Endothelial cell of umbilical vein (primary cell): ENCODE measurements around the gene LGALS12. TPM values are rescaled to one million over a fixed set of nuclear protein-coding genes. Genes with fewer than 3 reads are reported as not detected.
A peak's percentile ranks its signal among the peaks of the same experiment; 100 is the strongest.
"Not testable (repeated sequence)": the region's sequence is repeated elsewhere in the genome, so short reads cannot be mapped to it uniquely, and the experiment has no call there.

Experiments used
- BruUV-seq: library from RNA; stranded (reverse); fragments of 400-500 nt; replicated peaks from 2 replicates; lab custom pipeline; 2021; lab: Mats Ljungman, UMichigan
- CTCF ChIA-PET: fragments of 300-600, 350-600 bp; sonication (Branson Sonifier 250); formaldehyde crosslinking; loops from one replicate; lab custom pipeline; 2021; ENCODE audit warnings: antibody characterized with exemption, inconsistent platforms; lab: Charles Lee
- POLR2A ChIA-PET: fragments of 300-600, 350-600 bp; sonication (Branson Sonifier 250); formaldehyde crosslinking; loops from one replicate; lab custom pipeline; 2021; ENCODE audit warnings: antibody characterized with exemption, inconsistent platforms; lab: Charles Lee
- DNase-seq: peaks from one replicate; pipeline ENCODE4 v3.0.0-alpha.2; 2011; ENCODE audit warnings: low read depth, low spot score
- FAIRE-seq: peaks from 2 replicates; lab custom pipeline; 2011; peaks lifted over from hg19 to GRCh38; lab: Jason Lieb, UNC
- H2AFZ ChIP-seq: 2 replicates; pipeline ENCODE4 v1.6.0; 2012; ENCODE audit warnings: low read depth, low read length, control low read depth, inconsistent platforms
- H3K27ac ChIP-seq: 2 replicates; pipeline ENCODE4 v1.5.1; 2011; ENCODE audit warnings: low read depth, mild to moderate bottlenecking, control low read depth, low read length, moderate library complexity; ENCODE audit not compliant: insufficient read depth
- H3K27me3 ChIP-seq, 2 experiments: 2 replicates each; pipeline versions ENCODE4 v1.6.0 to v1.6.1; 2011; ENCODE audit warnings: low read length in 2 of 2, mixed read lengths in 1 of 2; ENCODE audit not compliant: control insufficient read depth in 2 of 2, insufficient read depth in 2 of 2
- H3K36me3 ChIP-seq, 2 experiments: 2 replicates in 1 of 2; 3 replicates in 1 of 2; pipeline ENCODE4 v1.5.1; 2011; ENCODE audit warnings: low read length in 2 of 2, mild to moderate bottlenecking in 1 of 2, moderate library complexity in 1 of 2; ENCODE audit not compliant: control insufficient read depth in 2 of 2, insufficient read depth in 2 of 2; ENCODE audit errors: extremely low read depth in 1 of 2
- H3K4me1 ChIP-seq: 3 replicates; pipeline ENCODE4 v1.5.1; 2011; ENCODE audit warnings: mild to moderate bottlenecking, low read length; ENCODE audit not compliant: control insufficient read depth, insufficient read depth; ENCODE audit errors: extremely low read depth
- H3K4me2 ChIP-seq: 2 replicates; pipeline ENCODE4 v1.6.1; 2011; ENCODE audit warnings: low read length, control low read depth, mixed read lengths; ENCODE audit not compliant: insufficient read depth
- H3K4me3 ChIP-seq, 3 experiments: fragments of 200-600 bp in 1 of 3; sonication (generic), shearing (Covaris generic) in 1 of 3; replicated peaks in 1 of 3; 2 replicates each; pipeline ENCODE4 v1.5.1; 2011 to 2016; ENCODE audit warnings: control low read depth in 3 of 3, low read length in 3 of 3, mild to moderate bottlenecking in 2 of 3, inconsistent platforms in 1 of 3, low read depth in 1 of 3, moderate library complexity in 1 of 3; ENCODE audit not compliant: insufficient read depth in 1 of 3
- H3K79me2 ChIP-seq: 2 replicates; pipeline ENCODE4 v1.6.0; 2012; ENCODE audit warnings: low read length, inconsistent platforms; ENCODE audit not compliant: control insufficient read depth, insufficient read depth
- H3K9ac ChIP-seq: replicated peaks from 2 replicates; pipeline ENCODE3; 2011; ENCODE audit warnings: low read length, control low read depth; ENCODE audit not compliant: insufficient read depth; ENCODE audit errors: extremely low read depth
- H3K9me1 ChIP-seq: replicated peaks from 3 replicates; pipeline ENCODE4 v1.6.0; 2011; ENCODE audit warnings: mild to moderate bottlenecking, low read length; ENCODE audit not compliant: control insufficient read depth, insufficient read depth; ENCODE audit errors: extremely low read depth
- H3K9me3 ChIP-seq: replicated peaks from 2 replicates; pipeline ENCODE4 v1.5.1; 2012; ENCODE audit warnings: low read length, inconsistent platforms; ENCODE audit not compliant: control insufficient read depth, insufficient read depth
- H4K20me1 ChIP-seq: replicated peaks from 2 replicates; pipeline ENCODE3; 2011; ENCODE audit warnings: mild to moderate bottlenecking, low read length; ENCODE audit not compliant: control insufficient read depth, insufficient read depth; ENCODE audit errors: extremely low read depth
- EZH2 ChIP-seq: IDR thresholded peaks from 2 replicates; pipeline ENCODE4 v1.6.1; 2012; ENCODE audit warnings: borderline replicate concordance, low read depth, mild to moderate bottlenecking, moderate library complexity, low read length, inconsistent platforms; ENCODE audit not compliant: severe bottlenecking
- FOS ChIP-seq: IDR thresholded peaks from 2 replicates; pipeline ENCODE4 v1.6.1; 2011; ENCODE audit warnings: mild to moderate bottlenecking, low read length, moderate library complexity, borderline replicate concordance; ENCODE audit not compliant: insufficient read depth
- GATA2 ChIP-seq: IDR thresholded peaks from 2 replicates; pipeline ENCODE4 v1.7.0; 2011; ENCODE audit warnings: low read depth, mild to moderate bottlenecking, moderate library complexity, mixed read lengths, low read length; ENCODE audit not compliant: insufficient read length, insufficient read depth
- JUN ChIP-seq: IDR thresholded peaks from 2 replicates; pipeline ENCODE4 v1.6.1; 2011; ENCODE audit warnings: borderline replicate concordance, low read depth; ENCODE audit not compliant: insufficient read length, insufficient read depth
- MYC ChIP-seq: IDR thresholded peaks from one replicate; pipeline ENCODE4 v1.6.1; 2011; ENCODE audit warnings: mild to moderate bottlenecking, low read depth, low read length
- POLR2A ChIP-seq: IDR thresholded peaks from 2 replicates; pipeline ENCODE4 v1.6.1; 2012; ENCODE audit warnings: low read depth, mild to moderate bottlenecking, control low read depth, low read length
- POLR2AphosphoS5 ChIP-seq: IDR thresholded peaks from 2 replicates; pipeline ENCODE4 v1.6.1; 2012; ENCODE audit warnings: low read depth, mild to moderate bottlenecking, control low read depth, low read length, moderate library complexity; ENCODE audit not compliant: insufficient read depth
- dilution Hi-C: fragments of 300-500 bp; cut with MboI; formaldehyde crosslinking; loops from one replicate; pipeline ENCODE4 v1.15.0; 2019; ENCODE audit warnings: low sequenced_read_pairs; ENCODE audit not compliant: extremely low pct_ligation_motif_present
- intact Hi-C: fragments of 100-400 bp; cut with micrococcal nuclease; formaldehyde crosslinking; loops from one replicate; pipeline ENCODE4 v1.10.0; 2022
- polyA plus RNA-seq, 4 experiments: library from polyadenylated mRNA; depleted of rRNA in 3 of 4; stranded (reverse) in 3 of 4; unstranded in 1 of 4; fragments of >200 nt; gene quantifications; 2 replicates each; pipeline versions ENCODE4 v1.2.1 to v1.2.3, GENCODE V29; 2011 to 2012; ENCODE audit warnings: missing spikeins in 1 of 4
- total RNA-seq: library from RNA; stranded (reverse); gene quantifications from 2 replicates; pipeline ENCODE4 v1.2.3, GENCODE V29; 2021
- TF ChIP-seq, protein P1 (sequence below): IDR thresholded peaks from 2 replicates; pipeline ENCODE4 v1.6.1; 2011; ENCODE audit not compliant: insufficient read depth, insufficient read length
- TF ChIP-seq, protein P2 (sequence below), 2 donors: IDR thresholded peaks; 1 replicate in 1 of 2; 2 replicates in 1 of 2; pipeline ENCODE4 v1.5.1; 2011; ENCODE audit warnings: low read length in 2 of 2, mild to moderate bottlenecking in 2 of 2, moderate library complexity in 2 of 2, control low read depth in 1 of 2, inconsistent platforms in 1 of 2, low read depth in 1 of 2; ENCODE audit not compliant: insufficient read depth in 1 of 2; ENCODE audit errors: extremely low read depth in 1 of 2

The LGALS12 gene
- total and polyA plus RNA-seq, 2 donors (not counting 3 experiments of a cell fraction or from before 2014, with no cell fraction given) = not detected

DNA sequence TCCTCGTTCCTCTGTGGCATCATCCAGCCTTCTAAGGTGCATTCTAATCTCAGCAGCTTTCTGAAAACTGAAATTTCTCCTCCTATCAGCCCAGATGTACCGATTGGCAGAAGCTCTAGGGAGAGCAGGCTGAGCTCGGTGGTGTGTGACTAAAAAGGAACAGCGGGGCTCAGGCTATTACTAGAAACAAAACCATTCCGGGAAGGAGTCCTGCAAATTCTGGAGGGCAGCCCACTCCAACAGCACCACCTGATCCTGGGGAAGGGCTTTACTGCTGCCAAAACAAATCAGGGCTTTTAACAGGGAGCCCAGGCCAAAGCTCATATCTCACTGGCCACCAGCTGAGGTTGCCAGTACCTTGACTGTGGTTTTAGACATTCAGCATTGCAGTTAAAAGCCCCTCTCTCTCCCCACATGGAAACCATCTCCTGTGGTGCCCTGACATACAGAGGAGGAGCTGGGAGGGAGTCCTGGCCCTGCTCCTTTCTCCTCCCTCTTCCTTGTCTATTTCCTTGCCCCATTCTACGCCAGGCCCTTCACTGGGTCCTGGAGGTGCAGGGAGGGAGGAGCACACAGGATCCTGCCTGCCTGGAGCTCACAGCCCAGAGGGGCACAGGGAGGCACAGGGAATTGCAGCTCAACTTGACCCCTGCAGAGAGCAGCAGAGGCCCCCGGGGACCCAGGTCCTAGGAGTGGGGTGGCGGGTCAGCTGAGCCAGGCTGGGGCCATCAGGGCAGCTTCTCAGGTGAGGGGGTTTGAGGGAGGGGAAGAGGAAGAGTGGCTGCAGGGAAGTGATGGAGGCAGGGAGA lies 31.6 kb downstream of the LGALS12 start:
- H4K20me1 ChIP-seq = no peaks in the 10 kb centered on the region
- no peak for FAIRE-seq
- BruUV-seq = no TSS peak
- no peaks in the 10 kb centered on the region for H3K9me1 ChIP-seq
- peak; percentile 8 for DNase-seq
- no peak overlapping the region for H3K27ac ChIP-seq
- peak overlapping the region; percentile 79 for H2AFZ ChIP-seq
- intact Hi-C loops = no loop called here
- H3K4me2 ChIP-seq = no peak overlapping the region
- H3K4me3 ChIP-seq = peak overlapping the region in 1 of 3 experiments; percentile 4
- CTCF ChIA-PET = interaction anchor here (1.0 to 2.3 kb wide), 6 partner anchors 13 to 201 kb away, joined by 3 to 8 read pairs (median 5); no protein-coding TSS in a partner anchor
- dilution Hi-C loops = no loop called here
- H3K9ac ChIP-seq = no peak overlapping the region
- TF ChIP-seq FOS = no peak
- no peak for TF ChIP-seq GATA2
- TF ChIP-seq MYC = no peak
- no peak for TF ChIP-seq POLR2A
- no peak for TF ChIP-seq EZH2
- TF ChIP-seq, protein P1, sequence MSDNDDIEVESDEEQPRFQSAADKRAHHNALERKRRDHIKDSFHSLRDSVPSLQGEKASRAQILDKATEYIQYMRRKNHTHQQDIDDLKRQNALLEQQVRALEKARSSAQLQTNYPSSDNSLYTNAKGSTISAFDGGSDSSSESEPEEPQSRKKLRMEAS = no peak
- TF ChIP-seq JUN = no peak
- TF ChIP-seq, protein P2, sequence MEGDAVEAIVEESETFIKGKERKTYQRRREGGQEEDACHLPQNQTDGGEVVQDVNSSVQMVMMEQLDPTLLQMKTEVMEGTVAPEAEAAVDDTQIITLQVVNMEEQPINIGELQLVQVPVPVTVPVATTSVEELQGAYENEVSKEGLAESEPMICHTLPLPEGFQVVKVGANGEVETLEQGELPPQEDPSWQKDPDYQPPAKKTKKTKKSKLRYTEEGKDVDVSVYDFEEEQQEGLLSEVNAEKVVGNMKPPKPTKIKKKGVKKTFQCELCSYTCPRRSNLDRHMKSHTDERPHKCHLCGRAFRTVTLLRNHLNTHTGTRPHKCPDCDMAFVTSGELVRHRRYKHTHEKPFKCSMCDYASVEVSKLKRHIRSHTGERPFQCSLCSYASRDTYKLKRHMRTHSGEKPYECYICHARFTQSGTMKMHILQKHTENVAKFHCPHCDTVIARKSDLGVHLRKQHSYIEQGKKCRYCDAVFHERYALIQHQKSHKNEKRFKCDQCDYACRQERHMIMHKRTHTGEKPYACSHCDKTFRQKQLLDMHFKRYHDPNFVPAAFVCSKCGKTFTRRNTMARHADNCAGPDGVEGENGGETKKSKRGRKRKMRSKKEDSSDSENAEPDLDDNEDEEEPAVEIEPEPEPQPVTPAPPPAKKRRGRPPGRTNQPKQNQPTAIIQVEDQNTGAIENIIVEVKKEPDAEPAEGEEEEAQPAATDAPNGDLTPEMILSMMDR (IDR thresholded peaks at IDR 0.05; ENCODE audit: extremely low read depth in 1 of 2, insufficient read depth in 1 of 2, low read depth in 1 of 2, low read length in 2 of 2) = no peak
- no peak for TF ChIP-seq POLR2AphosphoS5
- H3K36me3 ChIP-seq = no peaks in the 10 kb centered on the region
- no peaks in the 10 kb centered on the region for H3K9me3 ChIP-seq
- POLR2A ChIA-PET = no interaction called here
- H3K27me3 ChIP-seq = peaks cover 3 to 4% of the 10 kb centered on the region in 2 experiments
- H3K79me2 ChIP-seq = no peaks in the 10 kb centered on the region
- peaks cover 8% of the 10 kb centered on the region for H3K4me1 ChIP-seq

DNA sequence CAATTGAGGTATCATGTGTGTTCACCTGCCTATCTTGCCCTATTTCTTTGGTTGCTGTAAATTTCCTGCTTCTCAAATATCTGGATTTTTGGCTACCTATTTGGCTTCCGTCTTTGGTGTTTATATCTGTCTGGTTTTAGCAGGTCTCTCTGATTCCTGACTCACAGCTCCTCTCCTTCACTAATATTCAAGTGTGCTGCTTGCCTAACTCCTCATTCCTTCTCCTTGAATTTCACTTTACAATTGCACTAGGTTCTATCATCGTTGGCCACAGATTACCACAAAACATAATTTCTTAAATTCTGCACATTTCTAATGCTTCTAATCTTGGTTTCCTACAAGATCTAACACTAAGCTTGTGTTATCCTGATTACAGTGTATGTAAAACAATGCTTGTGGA lies 36.6 kb downstream of the LGALS12 start:
- CTCF ChIA-PET = interaction anchor here (1.7 kb wide), 1 partner anchor 9 kb away, joined by 4 read pairs; no protein-coding TSS in a partner anchor
- FAIRE-seq, H3K9me3 ChIP-seq, H3K79me2 ChIP-seq, dilution Hi-C loops, H3K9me1 ChIP-seq, BruUV-seq, H3K9ac ChIP-seq, H3K4me1 ChIP-seq, H3K36me3 ChIP-seq, H2AFZ ChIP-seq, POLR2A ChIA-PET, H3K4me2 ChIP-seq, intact Hi-C loops, DNase-seq, H3K4me3 ChIP-seq, H3K27me3 ChIP-seq, H4K20me1 ChIP-seq, H3K27ac ChIP-seq: not testable (repeated sequence)
